Activated T-helper 1 cell treated with anti-CD3 and anti-CD28 coated beads, Interleukin-12 subunit alpha, Interleukin-12 subunit beta, Interleukin-2, Interleukin-4 antibody, amounts not matched to agents 30 ng/mL and 10 ng/mL and 1 ng/mL, durations not matched to agents 14 hours and 24 hours and 36 hours (primary cell): Measurements from ENCODE around the gene CADM3. TPM values are rescaled to one million over a fixed set of nuclear protein-coding genes. Genes with fewer than 3 reads are reported as not detected.

ENCODE experiments used
- DNase-seq: peaks from one replicate; pipeline ENCODE4 v3.0.0; 2021; ENCODE audit warnings: low spot score
- H3K27ac Mint-ChIP-seq: one replicate; pipeline ENCODE4 v1.8.0; 2021; ENCODE audit warnings: mild to moderate bottlenecking, mixed read lengths
- H3K27me3 Mint-ChIP-seq: one replicate; pipeline ENCODE4 v1.8.0; 2022; ENCODE audit warnings: mild to moderate bottlenecking, moderate library complexity, mixed read lengths; ENCODE audit not compliant: insufficient read depth
- H3K36me3 Mint-ChIP-seq: one replicate; pipeline ENCODE4 v1.8.0; 2021; ENCODE audit warnings: low read depth, mixed read lengths
- H3K4me1 Mint-ChIP-seq: one replicate; pipeline ENCODE4 v1.8.0; 2021; ENCODE audit warnings: low read depth, mixed read lengths
- H3K4me3 Mint-ChIP-seq: one replicate; pipeline ENCODE4 v1.8.0; 2021; ENCODE audit warnings: mild to moderate bottlenecking, moderate library complexity, mixed read lengths
- H3K9me3 Mint-ChIP-seq: one replicate; pipeline ENCODE4 v1.8.0; 2021; ENCODE audit warnings: mixed read lengths
- intact Hi-C: fragments of 100-400 bp; cut with micrococcal nuclease; formaldehyde crosslinking; loops from one replicate; pipeline ENCODE4 v1.15.1; 2024
- total RNA-seq: library from RNA; stranded (reverse); gene quantifications from 2 replicates; pipeline ENCODE4 v1.2.3, GENCODE V29; 2022

Gene CADM3
- total RNA-seq, 1 donor from 2014 or later: not detected

- intact Hi-C loops: loop anchor here (1.0 to 5.0 kb wide), 5 partner anchors 29 to 846 kb away; no protein-coding TSS in a partner anchor
- H3K4me1 Mint-ChIP-seq: no peaks in the 10 kb centered on the region
- peaks cover 10% of the 10 kb centered on the region for H3K27me3 Mint-ChIP-seq
- H3K4me3 Mint-ChIP-seq: no peak overlapping the region
- DNase-seq: peak; percentile 20
- no peaks in the 10 kb centered on the region for H3K36me3 Mint-ChIP-seq
- H3K27ac Mint-ChIP-seq: no peak overlapping the region
- no peaks in the 10 kb centered on the region for H3K9me3 Mint-ChIP-seq
Measured at GRCh38 chr1:159161001-159161718, 10.3 kb upstream of the CADM3 start.

GRCh38 chr1:159161719-159162026 lies 9.7 kb upstream of the CADM3 start:
- Mint-ChIP-seq H3K9me3 (no peaks in the 10 kb centered on the region), H3K36me3 (no peaks in the 10 kb centered on the region), H3K27ac (no peak overlapping the region), H3K27me3 (peaks cover 13% of the 10 kb centered on the region), H3K4me3 (no peak overlapping the region), H3K4me1 (no peaks in the 10 kb centered on the region)
- no peak for DNase-seq
- intact Hi-C loops: loop anchor here (1.0 to 5.0 kb wide), 5 partner anchors 29 to 845 kb away; no protein-coding TSS in a partner anchor

GRCh38 chr1:159162516-159163265 lies 8.7 kb upstream of the CADM3 start:
- DNase-seq: no peak
- intact Hi-C loops: loop anchor here (5.0 kb wide), 1 partner anchor 730 kb away; no protein-coding TSS in a partner anchor
- Mint-ChIP-seq H3K4me1 (no peaks in the 10 kb centered on the region), H3K9me3 (no peaks in the 10 kb centered on the region), H3K27me3 (peaks cover 14% of the 10 kb centered on the region), H3K27ac (no peak overlapping the region), H3K4me3 (no peak overlapping the region), H3K36me3 (no peaks in the 10 kb centered on the region)

- Mint-ChIP-seq H3K4me3 (no peak overlapping the region), H3K4me1 (no peaks in the 10 kb centered on the region), H3K9me3 (no peaks in the 10 kb centered on the region), H3K27ac (no peak overlapping the region), H3K27me3 (peaks cover 20% of the 10 kb centered on the region), H3K36me3 (no peaks in the 10 kb centered on the region)
- intact Hi-C loops: loop anchor here (5.0 kb wide), 1 partner anchor 729 kb away; no protein-coding TSS in a partner anchor
- DNase-seq: no peak
Measured at GRCh38 chr1:159163614-159164228, 7.7 kb upstream of the CADM3 start.

- Mint-ChIP-seq H3K4me1 (no peaks in the 10 kb centered on the region), H3K9me3 (no peaks in the 10 kb centered on the region), H3K36me3 (no peaks in the 10 kb centered on the region), H3K27me3 (peaks cover 37% of the 10 kb centered on the region), H3K27ac (no peak overlapping the region), H3K4me3 (no peak overlapping the region)
- intact Hi-C loops: no loop called here
- no peak for DNase-seq
Measured at GRCh38 chr1:159168043-159168442, 3.4 kb upstream of the CADM3 start.

GRCh38 chr1:159170639-159171038 lies 776 bp upstream of the CADM3 start:
- Mint-ChIP-seq H3K27ac (no peak overlapping the region), H3K4me1 (no peaks in the 10 kb centered on the region), H3K27me3 (peaks cover 44% of the 10 kb centered on the region), H3K4me3 (no peak overlapping the region), H3K36me3 (no peaks in the 10 kb centered on the region), H3K9me3 (no peaks in the 10 kb centered on the region)
- DNase-seq: no peak
- intact Hi-C loops: no loop called here

GRCh38 chr1:159171688-159172501 lies 480 bp downstream of the CADM3 start:
- no peak for DNase-seq
- Mint-ChIP-seq H3K4me1 (no peaks in the 10 kb centered on the region), H3K27me3 (peaks cover 42% of the 10 kb centered on the region), H3K4me3 (no peak overlapping the region), H3K9me3 (no peaks in the 10 kb centered on the region), H3K27ac (no peak overlapping the region), H3K36me3 (no peaks in the 10 kb centered on the region)
- intact Hi-C loops: no loop called here

- intact Hi-C loops: no loop called here
- Mint-ChIP-seq H3K27me3 (peaks cover 41% of the 10 kb centered on the region), H3K4me3 (no peak overlapping the region), H3K36me3 (no peaks in the 10 kb centered on the region), H3K27ac (no peak overlapping the region), H3K4me1 (no peaks in the 10 kb centered on the region), H3K9me3 (no peaks in the 10 kb centered on the region)
- DNase-seq: no peak
Measured at GRCh38 chr1:159172614-159173291, 1.3 kb downstream of the CADM3 start.

- DNase-seq: no peak
- intact Hi-C loops: no loop called here
- Mint-ChIP-seq H3K27me3 (peaks cover 36% of the 10 kb centered on the region), H3K4me1 (no peaks in the 10 kb centered on the region), H3K27ac (no peak overlapping the region), H3K4me3 (no peak overlapping the region), H3K36me3 (no peaks in the 10 kb centered on the region), H3K9me3 (no peaks in the 10 kb centered on the region)
Measured at GRCh38 chr1:159173320-159173719, 1.9 kb downstream of the CADM3 start.

GRCh38 chr1:159175571-159175970 lies 4.2 kb downstream of the CADM3 start:
- intact Hi-C loops: no loop called here
- no peak for DNase-seq
- Mint-ChIP-seq H3K9me3 (no peaks in the 10 kb centered on the region), H3K4me3 (no peak overlapping the region), H3K36me3 (no peaks in the 10 kb centered on the region), H3K27me3 (peaks cover 26% of the 10 kb centered on the region), H3K27ac (no peak overlapping the region), H3K4me1 (no peaks in the 10 kb centered on the region)

GRCh38 chr1:159177272-159177907 lies 6.0 kb downstream of the CADM3 start:
- H3K4me1 Mint-ChIP-seq: no peaks in the 10 kb centered on the region
- no peak overlapping the region for H3K27ac Mint-ChIP-seq
- H3K36me3 Mint-ChIP-seq: no peaks in the 10 kb centered on the region

GRCh38 chr1:159179906-159180305 lies 8.5 kb downstream of the CADM3 start:
- Mint-ChIP-seq H3K9me3 (no peaks in the 10 kb centered on the region), H3K4me3 (no peak overlapping the region), H3K27ac (no peak overlapping the region), H3K27me3 (peaks cover 13% of the 10 kb centered on the region), H3K4me1 (no peaks in the 10 kb centered on the region), H3K36me3 (no peaks in the 10 kb centered on the region)
- DNase-seq: no peak
- intact Hi-C loops: no loop called here

More at GRCh38 chr1:159177272-159177907, 6.0 kb downstream of the CADM3 start:
- no peaks in the 10 kb centered on the region for H3K9me3 Mint-ChIP-seq
- intact Hi-C loops: no loop called here
- H3K4me3 Mint-ChIP-seq: no peak overlapping the region
- DNase-seq: peak; percentile 2
- H3K27me3 Mint-ChIP-seq: peaks cover 20% of the 10 kb centered on the region
